Duodenal mucosa (tissue), 2 donors: ENCODE measurements around the gene GPR161.
"Not testable (repeated sequence)": the region's sequence is repeated elsewhere in the genome, so short reads cannot be mapped to it uniquely, and the experiment has no call there.

Source experiments
- H3K27ac ChIP-seq: one replicate; pipeline ENCODE4 v1.7.0; 2013; ENCODE audit warnings: low read depth, low read length
- H3K27me3 ChIP-seq, 2 donors: one replicate each; pipeline ENCODE4 v1.7.0; 2013; ENCODE audit warnings: low read length in 2 of 2, control low read depth in 1 of 2; ENCODE audit not compliant: insufficient read depth in 2 of 2, control insufficient read depth in 1 of 2
- H3K36me3 ChIP-seq, 2 donors: one replicate each; pipeline ENCODE4 v1.7.0; 2013; ENCODE audit warnings: low read length in 2 of 2, control low read depth in 1 of 2; ENCODE audit not compliant: insufficient read depth in 2 of 2, control insufficient read depth in 1 of 2
- H3K4me1 ChIP-seq, 2 donors: one replicate each; pipeline ENCODE4 v1.7.0; 2013; ENCODE audit warnings: low read length in 2 of 2, control low read depth in 1 of 2; ENCODE audit not compliant: insufficient read depth in 2 of 2, control insufficient read depth in 1 of 2
- H3K4me3 ChIP-seq, 2 donors: one replicate each; pipeline ENCODE4 v1.7.0; 2013; ENCODE audit warnings: low read length in 2 of 2, low read depth in 1 of 2
- H3K9ac ChIP-seq, 2 donors: one replicate each; pipeline ENCODE4 v1.7.0; 2013; ENCODE audit warnings: low read length in 2 of 2, low read depth in 1 of 2
- H3K9me3 ChIP-seq, 2 donors: one replicate each; pipeline ENCODE4 v1.7.0; 2013; ENCODE audit warnings: low read length in 2 of 2, control low read depth in 1 of 2; ENCODE audit not compliant: control insufficient read depth in 1 of 2

GPR161 gene

DNA sequence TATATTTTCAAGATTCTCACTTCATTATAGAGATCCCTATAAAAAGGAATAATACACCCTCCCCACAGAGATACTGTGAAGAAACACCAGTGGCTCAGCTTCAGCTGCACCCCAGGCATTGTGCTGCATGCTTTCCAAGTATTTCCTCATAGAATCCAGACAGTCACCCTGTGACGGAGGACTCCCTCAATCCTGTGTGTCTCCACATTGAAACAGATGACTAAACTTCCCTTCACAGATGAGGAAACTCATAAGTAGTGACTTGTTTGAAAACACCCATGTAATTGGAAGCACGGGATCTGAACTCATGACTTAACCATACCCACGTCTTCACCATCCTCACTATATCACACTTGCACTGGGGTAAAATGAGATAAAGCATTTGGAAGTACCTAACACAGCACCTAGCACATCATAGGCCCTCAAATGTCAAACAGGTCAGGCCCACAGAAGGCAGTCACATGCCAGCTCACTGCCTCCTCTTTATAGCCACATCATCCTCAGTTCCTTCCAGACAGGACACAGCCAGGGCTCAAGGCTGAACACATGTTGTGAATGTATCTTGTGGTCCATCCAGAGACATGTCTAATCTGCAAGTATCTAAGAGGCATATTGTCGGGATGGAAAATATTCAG is 55.2 kb downstream of the GPR161 start:
- peaks cover 16 to 25% of the 10 kb centered on the region in 2 donors for H3K36me3 ChIP-seq
- H3K9me3 ChIP-seq, result no peaks in the 10 kb centered on the region
- peaks cover 6 to 16% of the 10 kb centered on the region in 2 donors for H3K4me1 ChIP-seq
- H3K27ac ChIP-seq, result no peak overlapping the region
- H3K27me3 ChIP-seq, result no peaks in the 10 kb centered on the region
- H3K9ac ChIP-seq, result no peak overlapping the region
- H3K4me3 ChIP-seq, result no peak overlapping the region

GRCh38 chr1:168079761-168080160 is 57.0 kb downstream of the GPR161 start:
- Histone ChIP-seq H3K9ac (no peak overlapping the region), H3K36me3 (peaks cover 22 to 37% of the 10 kb centered on the region in 2 donors), H3K27ac (no peak overlapping the region), H3K27me3 (no peaks in the 10 kb centered on the region), H3K4me1 (peaks cover 2 to 6% of the 10 kb centered on the region in 2 donors), H3K4me3 (no peak overlapping the region), H3K9me3 (no peaks in the 10 kb centered on the region)

- Histone ChIP-seq H3K27ac (no peak overlapping the region), H3K36me3 (peaks cover 35 to 68% of the 10 kb centered on the region in 2 donors), H3K9ac (no peak overlapping the region), H3K27me3 (no peaks in the 10 kb centered on the region), H3K9me3 (no peaks in the 10 kb centered on the region), H3K4me1 (no peaks in the 10 kb centered on the region), H3K4me3 (no peak overlapping the region)
These were observed 67.3 kb downstream of the GPR161 start for GRCh38 chr1:168069384-168069783.

- no peaks in the 10 kb centered on the region for H3K9me3 ChIP-seq
- peaks cover 34 to 56% of the 10 kb centered on the region in 2 donors for H3K36me3 ChIP-seq
- H3K4me1 ChIP-seq, result no peaks in the 10 kb centered on the region
- H3K9ac ChIP-seq, result no peak overlapping the region
- H3K27me3 ChIP-seq, result no peaks in the 10 kb centered on the region
- H3K27ac ChIP-seq, result no peak overlapping the region
- no peak overlapping the region for H3K4me3 ChIP-seq
These were observed 71.2 kb downstream of the GPR161 start for GRCh38 chr1:168065506-168065905.

GRCh38 chr1:168064216-168064615 is 72.5 kb downstream of the GPR161 start:
- H3K36me3 ChIP-seq, result peaks cover 27 to 43% of the 10 kb centered on the region in 2 donors
- H3K9ac ChIP-seq, result no peak overlapping the region
- no peaks in the 10 kb centered on the region for H3K27me3 ChIP-seq
- no peaks in the 10 kb centered on the region for H3K9me3 ChIP-seq
- no peak overlapping the region for H3K4me3 ChIP-seq
- H3K4me1 ChIP-seq, result no peaks in the 10 kb centered on the region
- H3K27ac ChIP-seq, result no peak overlapping the region

DNA sequence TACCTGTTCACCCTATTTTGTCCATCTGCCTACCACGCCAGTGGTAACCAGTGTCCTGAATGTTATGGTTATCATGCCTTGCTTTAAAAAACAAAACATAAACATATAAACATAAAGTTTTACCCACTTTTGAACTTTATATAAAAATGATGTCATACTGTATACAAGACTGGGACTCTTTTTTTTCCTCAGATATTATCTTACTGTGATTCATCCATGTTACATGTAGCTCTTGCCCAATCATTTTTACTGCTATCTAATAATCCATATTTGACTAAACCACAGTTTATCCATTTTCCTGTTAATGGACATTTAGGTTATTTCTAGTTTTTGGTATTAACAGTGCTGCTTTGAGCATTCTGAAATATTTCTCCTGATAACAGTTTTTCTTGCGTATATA is 78.8 kb downstream of the GPR161 start:
- Histone ChIP-seq H3K27me3 (no peaks in the 10 kb centered on the region), H3K27ac (no peak overlapping the region), H3K4me1 (no peaks in the 10 kb centered on the region), H3K36me3 (peaks cover 0 to 14% of the 10 kb centered on the region in 2 donors), H3K9ac (no peak overlapping the region), H3K4me3 (no peak overlapping the region), H3K9me3 (no peaks in the 10 kb centered on the region)

DNA sequence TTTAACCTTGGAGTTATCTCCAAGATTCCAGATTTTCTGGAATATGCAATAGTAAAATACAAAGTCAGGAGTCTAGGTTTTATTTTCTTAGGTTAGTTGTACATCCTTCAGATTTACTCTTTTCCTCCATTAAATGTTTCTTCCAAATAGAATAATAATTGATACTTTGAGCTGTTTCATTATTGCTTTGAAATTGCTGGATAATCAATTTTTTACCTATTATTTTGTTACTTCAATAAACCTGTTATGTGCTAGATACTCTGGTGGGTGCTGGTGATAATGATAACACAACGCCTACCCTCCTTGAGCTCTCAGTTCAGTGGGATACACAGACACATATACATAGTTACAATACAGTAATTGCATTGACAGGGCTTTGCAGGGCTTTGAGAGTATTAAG is 79.4 kb downstream of the GPR161 start:
- Histone ChIP-seq H3K36me3 (peaks cover 0 to 17% of the 10 kb centered on the region in 2 donors), H3K4me1 (no peaks in the 10 kb centered on the region)

DNA sequence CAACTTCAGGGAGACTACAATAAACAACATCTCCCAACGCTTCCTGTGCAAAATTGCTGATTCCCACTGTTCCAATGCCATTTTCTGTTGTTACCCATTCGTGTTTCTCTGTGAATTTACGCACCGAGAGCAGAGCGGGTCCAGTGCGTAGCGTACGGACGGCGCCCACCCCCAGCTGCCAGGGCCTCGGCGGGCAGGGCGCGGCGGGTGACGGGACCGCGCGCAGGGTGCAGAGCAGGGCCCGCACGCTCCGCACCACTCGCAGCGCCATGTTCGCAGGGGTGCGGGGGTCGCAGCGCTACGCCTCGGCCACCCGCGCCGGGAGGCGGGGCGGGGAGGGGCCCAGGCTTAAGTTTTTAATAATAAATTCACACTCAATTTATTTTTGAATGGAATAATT is 80.6 kb downstream of the GPR161 start:
- not testable (repeated sequence) for H3K27ac ChIP-seq, H3K9me3 ChIP-seq, H3K4me3 ChIP-seq, H3K9ac ChIP-seq, H3K4me1 ChIP-seq, H3K27me3 ChIP-seq
- peaks cover 0 to 20% of the 10 kb centered on the region in 2 donors for H3K36me3 ChIP-seq

More for the DNA sequence above, 79.4 kb downstream of the GPR161 start:
- Histone ChIP-seq H3K27ac (no peak overlapping the region), H3K4me3 (no peak overlapping the region), H3K27me3 (no peaks in the 10 kb centered on the region), H3K9me3 (no peaks in the 10 kb centered on the region), H3K9ac (no peak overlapping the region)

GRCh38 chr1:168054117-168054516 is 82.6 kb downstream of the GPR161 start:
- Histone ChIP-seq H3K9me3 (no peaks in the 10 kb centered on the region), H3K4me1 (no peaks in the 10 kb centered on the region), H3K27ac (no peak overlapping the region), H3K27me3 (no peaks in the 10 kb centered on the region), H3K4me3 (no peak overlapping the region), H3K9ac (no peak overlapping the region), H3K36me3 (peaks cover 0 to 20% of the 10 kb centered on the region in 2 donors)

DNA sequence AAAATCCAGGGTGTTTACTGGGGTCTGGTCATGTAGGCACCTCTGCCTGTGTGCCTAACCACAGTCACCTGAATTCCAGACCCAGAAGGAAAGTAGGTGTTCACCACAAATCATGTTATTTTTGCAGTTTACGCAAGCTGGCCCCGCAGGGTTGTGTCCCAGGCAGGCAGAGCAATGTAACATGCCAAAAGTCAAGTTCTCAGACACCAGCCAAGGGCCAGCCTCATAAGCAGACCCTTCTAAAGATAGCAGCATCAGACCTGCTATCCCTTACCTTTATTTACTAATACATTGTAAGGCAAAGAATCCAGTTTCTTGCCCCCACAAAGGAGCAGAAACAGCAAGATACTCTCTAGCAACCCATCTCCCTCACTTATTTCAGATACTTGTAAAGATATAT is 83.0 kb downstream of the GPR161 start:
- H3K27me3 ChIP-seq, result no peaks in the 10 kb centered on the region
- H3K9me3 ChIP-seq, result no peaks in the 10 kb centered on the region
- H3K4me3 ChIP-seq, result no peak overlapping the region
- H3K4me1 ChIP-seq, result no peaks in the 10 kb centered on the region
- no peak overlapping the region for H3K27ac ChIP-seq
- H3K9ac ChIP-seq, result no peak overlapping the region
- peaks cover 0 to 20% of the 10 kb centered on the region in 2 donors for H3K36me3 ChIP-seq
